GM19238 (cell line): ENCODE data around the gene C12orf50.
"Not testable (repeated sequence)": the region's sequence is repeated elsewhere in the genome, so short reads cannot be mapped to it uniquely, and the experiment has no call there.

Experiments used
- DNase-seq: peaks from one replicate; pipeline ENCODE4 v3.0.0; 2011; ENCODE audit warnings: low spot score; ENCODE audit not compliant: insufficient read length

Gene C12orf50

GRCh38 chr12:87991483-87991882, 37.7 kb downstream of the C12orf50 start:
- DNase-seq, result no peak

GRCh38 chr12:87988534-87988933, 40.7 kb downstream of the C12orf50 start:
- no peak for DNase-seq

- no peak for DNase-seq
These were observed 44.0 kb downstream of the C12orf50 start for GRCh38 chr12:87985069-87985675.

- DNase-seq, result no peak
These were observed 47.0 kb downstream of the C12orf50 start for GRCh38 chr12:87982208-87982607.

GRCh38 chr12:87981495-87981894, 47.7 kb downstream of the C12orf50 start:
- no peak for DNase-seq

GRCh38 chr12:87975879-87976278, 53.3 kb downstream of the C12orf50 start:
- no peak for DNase-seq

GRCh38 chr12:87967871-87968270, 61.3 kb downstream of the C12orf50 start:
- no peak for DNase-seq

GRCh38 chr12:87960566-87960965, 68.6 kb downstream of the C12orf50 start:
- DNase-seq, result no peak

- not testable (repeated sequence) for DNase-seq
These were observed 75.2 kb downstream of the C12orf50 start for GRCh38 chr12:87954028-87954427.

GRCh38 chr12:87953256-87953860, 75.8 kb downstream of the C12orf50 start:
- no peak for DNase-seq

GRCh38 chr12:87952850-87953249, 76.4 kb downstream of the C12orf50 start:
- no peak for DNase-seq

GRCh38 chr12:87952223-87952622, 77.0 kb downstream of the C12orf50 start:
- DNase-seq, result no peak

GRCh38 chr12:87943762-87944161, 85.4 kb downstream of the C12orf50 start:
- no peak for DNase-seq

- no peak for DNase-seq
These were observed 86.2 kb downstream of the C12orf50 start for GRCh38 chr12:87943023-87943422.

- DNase-seq, result no peak
These were observed 90.0 kb downstream of the C12orf50 start for GRCh38 chr12:87939182-87939581.

- no peak for DNase-seq
These were observed 94.0 kb downstream of the C12orf50 start for GRCh38 chr12:87935216-87935615.

GRCh38 chr12:87933991-87934390, 95.2 kb downstream of the C12orf50 start:
- DNase-seq, result no peak

GRCh38 chr12:87931812-87932211, 97.4 kb downstream of the C12orf50 start:
- DNase-seq, result no peak

- no peak for DNase-seq
These were observed 98.6 kb downstream of the C12orf50 start for GRCh38 chr12:87930627-87931026.
